ENCODE results near the gene KTN1. TPM values are rescaled to one million over a fixed set of nuclear protein-coding genes. Genes with fewer than 3 reads are reported as not detected.

The KTN1 gene
- total RNA-seq, 4 donors from 2014 or later = 57.8 to 123 (median 106) TPM

DNA sequence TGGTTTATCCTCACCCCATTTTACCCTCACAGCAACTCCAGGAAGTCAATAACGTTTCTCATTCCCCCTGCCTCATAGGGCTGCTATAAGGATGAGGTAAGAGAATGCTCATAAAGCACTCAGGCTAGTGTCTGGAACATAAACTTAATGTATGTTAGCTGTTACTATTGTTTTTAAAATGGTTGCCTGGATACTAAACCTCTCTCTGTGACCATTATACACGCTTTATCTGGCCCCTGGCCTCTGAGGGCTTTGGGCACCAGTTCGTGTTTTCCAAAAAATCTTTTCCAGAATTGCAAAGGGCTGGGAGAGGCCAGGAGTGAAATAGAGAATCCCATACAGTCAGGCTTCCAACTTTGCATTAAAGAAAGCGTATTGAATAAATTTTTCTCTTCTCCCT, 113.9 kb downstream of the KTN1 start:
- Histone ChIP-seq H3K27me3 (no peaks in the 10 kb centered on the region), H3K4me3 (no peak overlapping the region), H3K4me1 (no peaks in the 10 kb centered on the region), H3K9me3 (no peaks in the 10 kb centered on the region), H3K27ac (no peak overlapping the region), H3K36me3 (no peaks in the 10 kb centered on the region)
- intact Hi-C loops (cut with DNase I) = no loop called here
- DNase-seq = no peak
- TF ChIP-seq, protein P1, sequence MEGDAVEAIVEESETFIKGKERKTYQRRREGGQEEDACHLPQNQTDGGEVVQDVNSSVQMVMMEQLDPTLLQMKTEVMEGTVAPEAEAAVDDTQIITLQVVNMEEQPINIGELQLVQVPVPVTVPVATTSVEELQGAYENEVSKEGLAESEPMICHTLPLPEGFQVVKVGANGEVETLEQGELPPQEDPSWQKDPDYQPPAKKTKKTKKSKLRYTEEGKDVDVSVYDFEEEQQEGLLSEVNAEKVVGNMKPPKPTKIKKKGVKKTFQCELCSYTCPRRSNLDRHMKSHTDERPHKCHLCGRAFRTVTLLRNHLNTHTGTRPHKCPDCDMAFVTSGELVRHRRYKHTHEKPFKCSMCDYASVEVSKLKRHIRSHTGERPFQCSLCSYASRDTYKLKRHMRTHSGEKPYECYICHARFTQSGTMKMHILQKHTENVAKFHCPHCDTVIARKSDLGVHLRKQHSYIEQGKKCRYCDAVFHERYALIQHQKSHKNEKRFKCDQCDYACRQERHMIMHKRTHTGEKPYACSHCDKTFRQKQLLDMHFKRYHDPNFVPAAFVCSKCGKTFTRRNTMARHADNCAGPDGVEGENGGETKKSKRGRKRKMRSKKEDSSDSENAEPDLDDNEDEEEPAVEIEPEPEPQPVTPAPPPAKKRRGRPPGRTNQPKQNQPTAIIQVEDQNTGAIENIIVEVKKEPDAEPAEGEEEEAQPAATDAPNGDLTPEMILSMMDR (IDR thresholded peaks at IDR 0.05) = no peak
- no peak for TF ChIP-seq POLR2A (IDR thresholded peaks at IDR 0.05)
- WGBS, 2 donors = 74 to 76% methylated on average over 4 of the region's 4 CpGs

DNA sequence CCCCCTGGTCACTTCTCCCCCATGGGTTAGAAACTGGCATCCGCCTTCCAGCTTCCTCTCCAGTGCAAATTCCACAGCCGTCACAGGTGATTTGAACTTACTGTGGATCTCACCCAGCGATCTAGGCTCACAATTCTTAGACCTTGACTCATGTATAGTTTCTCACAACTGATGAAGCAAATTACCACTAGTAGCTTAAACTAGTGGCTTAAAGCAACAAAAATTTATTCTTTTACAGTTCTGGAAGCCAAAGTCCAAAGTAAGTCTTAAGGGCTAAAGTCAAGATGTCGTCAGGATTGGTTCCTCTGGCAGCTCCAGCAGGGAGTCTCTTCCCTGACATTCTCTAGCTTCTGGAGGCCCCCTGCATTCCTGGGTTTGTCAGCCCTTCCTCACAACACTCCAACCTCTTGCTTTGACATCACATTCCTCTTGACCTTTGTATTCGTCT, 117.4 kb downstream of the KTN1 start:
- 82 to 85% methylated on average over 5 of the region's 5 CpGs for WGBS, 2 donors
- Histone ChIP-seq H3K27me3 (no peaks in the 10 kb centered on the region), H3K36me3 (no peaks in the 10 kb centered on the region), H3K9me3 (no peaks in the 10 kb centered on the region), H3K4me1 (no peaks in the 10 kb centered on the region), H3K4me3 (no peak overlapping the region), H3K27ac (no peak overlapping the region)
- no peak for DNase-seq
- TF ChIP-seq, protein P1 (IDR thresholded peaks at IDR 0.05) = no peak
- TF ChIP-seq POLR2A (IDR thresholded peaks at IDR 0.05) = no peak
- intact Hi-C loops (cut with DNase I) = no loop called here

DNA sequence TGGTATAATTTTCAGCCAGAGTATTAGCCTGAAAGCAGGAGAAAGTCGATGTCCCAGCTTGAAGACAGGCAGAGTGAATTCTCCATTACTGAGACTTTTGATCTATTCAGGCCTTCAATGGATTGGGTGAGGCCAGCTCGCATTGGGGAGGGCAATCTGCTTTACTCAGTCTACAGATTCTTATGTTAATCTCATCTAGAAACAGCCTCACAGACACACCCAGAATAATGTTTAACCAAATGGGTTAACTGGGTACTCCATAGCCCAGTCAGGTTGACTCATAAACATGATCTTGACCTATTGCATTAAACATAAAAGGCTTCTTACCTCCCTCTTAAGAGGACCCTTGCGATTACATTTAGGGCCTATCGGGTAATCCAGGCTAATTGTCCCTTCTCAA, 118.0 kb downstream of the KTN1 start:
- Histone ChIP-seq H3K4me3 (no peak overlapping the region), H3K27me3 (no peaks in the 10 kb centered on the region), H3K4me1 (no peaks in the 10 kb centered on the region), H3K36me3 (no peaks in the 10 kb centered on the region), H3K27ac (no peak overlapping the region), H3K9me3 (no peaks in the 10 kb centered on the region)
- no peak for DNase-seq
- intact Hi-C loops (cut with DNase I) = no loop called here
- TF ChIP-seq, protein P1 (IDR thresholded peaks at IDR 0.05) = no peak
- TF ChIP-seq POLR2A (IDR thresholded peaks at IDR 0.05) = no peak
- 84 to 93% methylated on average over 4 of the region's 4 CpGs for WGBS, 2 donors

DNA sequence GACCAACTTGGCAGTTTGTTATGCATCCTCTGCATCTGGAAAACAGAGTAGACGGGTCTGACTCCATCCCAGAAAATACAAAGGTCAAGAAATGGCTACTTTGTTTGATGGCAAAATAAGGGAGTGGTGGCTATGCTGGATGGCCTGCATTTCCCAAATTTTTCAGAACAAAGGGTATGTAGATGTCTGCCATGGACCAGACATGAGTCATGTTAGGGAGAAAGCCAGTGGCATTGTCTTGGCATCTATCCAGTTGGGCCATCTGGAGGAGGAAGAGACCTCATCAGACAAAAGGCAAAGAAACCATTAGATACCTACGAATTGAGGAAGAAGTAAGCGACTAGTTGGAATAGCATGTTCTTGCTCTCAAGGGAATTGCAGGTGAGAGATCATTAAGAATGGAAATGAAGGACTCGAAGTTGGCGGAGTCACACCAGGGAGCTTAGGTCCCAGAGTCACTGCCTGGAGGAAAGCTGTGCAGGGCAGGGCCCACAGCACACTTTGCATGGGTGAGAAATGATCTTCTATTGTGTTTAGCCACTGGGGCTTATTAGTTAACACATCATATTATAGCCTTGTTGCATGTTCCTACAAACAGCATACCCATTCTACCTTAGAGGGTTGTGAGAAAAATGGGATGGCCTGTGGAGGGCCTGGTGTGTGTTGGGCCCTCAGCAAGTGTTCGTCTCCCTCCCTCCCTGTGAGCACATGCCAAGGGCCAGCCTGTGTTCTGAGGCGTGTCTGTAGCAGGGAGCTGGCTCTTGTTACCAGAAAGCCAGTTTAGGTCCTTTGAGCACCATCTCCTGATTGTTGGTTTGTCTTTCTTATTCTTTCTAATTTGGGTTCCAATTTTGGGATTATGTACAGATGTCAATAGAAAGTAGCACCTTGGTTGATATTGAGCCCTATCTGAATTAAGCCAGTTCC, 119.4 kb downstream of the KTN1 start:
- intact Hi-C loops (cut with DNase I) = loop anchor here (10.0 kb wide), 2 partner anchors 725 to 775 kb away; no protein-coding TSS in a partner anchor

DNA sequence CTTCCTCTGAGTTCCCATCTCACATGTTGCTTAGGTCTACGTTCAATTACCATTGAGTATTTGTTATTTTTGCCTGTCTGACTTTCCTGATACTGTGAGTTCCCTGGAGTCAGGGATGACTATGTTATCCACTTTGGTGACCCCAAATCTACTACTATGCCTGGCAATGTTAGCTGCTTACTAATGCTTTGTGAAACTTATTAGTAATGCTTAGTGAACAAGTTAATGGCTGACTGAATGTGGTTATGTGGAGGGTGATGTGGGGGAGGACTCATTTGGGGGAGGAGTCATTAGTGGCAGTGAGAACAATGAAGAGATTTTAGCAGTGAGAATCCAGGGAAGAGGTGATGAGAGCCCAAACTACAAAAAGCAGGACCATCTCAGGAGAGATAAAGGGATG, 121.6 kb downstream of the KTN1 start:
- H3K4me3 ChIP-seq = no peak overlapping the region
- TF ChIP-seq POLR2A (IDR thresholded peaks at IDR 0.05) = no peak
- TF ChIP-seq, protein P1 (IDR thresholded peaks at IDR 0.05) = no peak
- no peaks in the 10 kb centered on the region for H3K9me3 ChIP-seq
- H3K27me3 ChIP-seq = no peaks in the 10 kb centered on the region
- peaks cover 0 to 15% (median 5%) of the 10 kb centered on the region in 3 donors for H3K4me1 ChIP-seq
- intact Hi-C loops (cut with DNase I) = loop anchor here (10.0 kb wide), 2 partner anchors 723 to 773 kb away; no protein-coding TSS in a partner anchor
- H3K36me3 ChIP-seq = no peaks in the 10 kb centered on the region
- DNase-seq = no peak
- no peak overlapping the region for H3K27ac ChIP-seq
- WGBS, 2 donors = 88 to 96% methylated on average over 1 of the region's 1 CpG

More for the DNA sequence above, 119.4 kb downstream of the KTN1 start:
- Histone ChIP-seq H3K36me3 (no peaks in the 10 kb centered on the region), H3K27ac (no peak overlapping the region), H3K4me1 (no peaks in the 10 kb centered on the region), H3K27me3 (no peaks in the 10 kb centered on the region), H3K9me3 (no peaks in the 10 kb centered on the region), H3K4me3 (no peak overlapping the region)
- TF ChIP-seq POLR2A (IDR thresholded peaks at IDR 0.05) = no peak
- TF ChIP-seq, protein P1 (IDR thresholded peaks at IDR 0.05) = no peak
- WGBS, 2 donors = 82 to 88% methylated on average over 7 of the region's 7 CpGs
- no peak for DNase-seq
